Stimulated activated CD8-positive, alpha-beta memory T cell treated with anti-CD3 and anti-CD28 coated beads, Interleukin-15, amount 100 ng/mL, for 4 hours (primary cell): ENCODE data around the gene SORBS1.
"Not testable (repeated sequence)": the region's sequence is repeated elsewhere in the genome, so short reads cannot be mapped to it uniquely, and the experiment has no call there.

Experiments used
- DNase-seq, 2 donors: peaks; one replicate each; pipeline ENCODE4 v3.0.0-alpha.2; 2020; ENCODE audit warnings: low read depth in 2 of 2

SORBS1 gene

DNA sequence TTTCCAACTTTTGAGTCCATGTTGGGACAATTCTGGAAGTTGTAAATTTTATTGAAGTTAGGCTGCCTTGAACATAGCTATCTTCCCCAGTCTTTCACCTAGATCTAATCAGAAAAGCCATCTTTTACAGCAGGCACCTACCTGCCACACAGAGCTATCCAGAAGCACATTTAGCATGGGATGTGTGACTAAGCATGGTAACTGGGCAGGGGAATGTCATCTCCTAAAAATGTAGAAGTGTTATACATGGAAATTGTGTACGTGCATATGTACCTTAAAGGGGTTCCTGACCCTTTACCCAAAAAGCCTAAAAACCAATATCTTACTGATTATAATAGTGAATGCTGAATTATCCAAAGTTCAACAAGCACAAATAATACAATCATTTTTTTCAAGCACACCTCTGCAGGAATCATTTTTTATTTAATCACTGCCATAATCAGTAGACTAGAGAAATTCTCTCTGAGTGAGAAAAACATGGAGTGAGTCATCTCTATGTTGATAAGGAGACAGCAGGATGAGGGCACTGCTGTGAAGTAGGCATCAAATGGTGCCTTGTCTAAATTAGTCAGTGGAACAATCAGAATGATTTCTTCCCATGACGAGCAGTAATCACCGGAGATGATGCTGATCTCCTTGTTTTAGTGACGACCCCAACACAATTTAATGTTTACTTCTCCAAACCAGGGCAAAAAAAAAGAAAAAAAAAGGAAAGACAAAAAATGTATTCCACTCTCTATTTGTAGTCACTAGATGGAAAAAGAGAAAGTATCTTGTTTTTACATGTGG is 75.9 kb downstream of the SORBS1 start:
- DNase-seq, result no peak

DNA sequence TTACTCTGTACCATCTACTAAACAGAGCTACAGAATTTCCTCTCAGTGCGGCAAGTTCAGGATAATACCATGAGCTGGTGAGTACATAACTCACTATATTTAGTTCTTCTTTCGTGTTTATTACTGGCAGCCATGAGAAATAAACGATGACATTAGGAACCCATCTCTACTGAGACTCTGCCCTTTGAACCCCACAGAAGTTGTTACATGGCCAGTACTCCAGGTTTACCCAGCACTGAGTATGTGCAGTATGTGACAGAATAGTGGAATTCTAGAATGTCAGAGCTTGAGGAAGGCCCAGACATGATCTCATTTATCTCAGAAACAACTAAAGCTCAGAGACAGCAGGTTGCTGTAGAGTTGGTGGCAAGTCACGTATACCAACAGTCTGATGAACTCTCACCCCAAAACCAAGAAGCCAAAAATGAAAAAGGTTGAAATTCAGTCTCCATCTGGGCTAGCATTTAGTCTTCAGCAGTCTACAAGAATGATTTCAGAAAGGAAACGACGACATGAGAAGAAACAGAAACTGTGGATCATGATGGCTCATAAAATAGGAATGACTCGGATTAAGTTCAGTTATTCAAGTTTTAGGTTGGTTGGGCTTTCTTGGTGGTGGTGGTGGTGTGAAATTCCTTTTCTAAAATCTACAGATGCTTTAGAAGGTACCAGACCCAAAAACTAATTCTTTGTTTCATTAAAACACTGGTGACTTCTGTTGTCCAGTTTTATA is 78.5 kb downstream of the SORBS1 start:
- DNase-seq, result no peak

DNA sequence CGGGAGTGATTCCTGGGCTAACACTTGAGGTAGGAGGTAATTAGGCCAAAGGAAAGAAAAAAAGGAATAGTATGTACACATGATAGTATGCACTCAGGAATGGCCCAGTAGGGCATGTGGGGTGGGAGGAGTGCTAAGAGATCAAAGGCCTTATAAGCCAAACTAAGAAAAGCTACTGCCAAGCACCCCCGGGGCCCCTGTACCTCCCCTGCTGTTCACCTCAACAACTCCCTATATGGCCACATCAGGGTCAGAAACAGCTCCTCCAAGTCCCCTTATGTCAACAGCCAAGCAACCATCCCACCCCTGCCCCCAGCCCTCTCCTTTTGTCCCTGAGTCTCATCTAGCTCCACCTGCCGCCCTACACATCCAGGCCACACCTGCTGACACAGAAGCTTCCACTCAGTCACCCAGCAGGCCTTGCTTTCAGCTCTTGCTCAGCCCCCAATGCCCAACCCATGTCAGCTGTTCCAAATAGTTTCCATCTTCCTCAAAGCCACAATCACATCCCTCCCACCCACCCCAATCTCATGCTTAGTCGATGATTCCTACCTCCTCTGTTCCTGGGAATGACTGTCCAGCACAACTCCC is 80.2 kb downstream of the SORBS1 start:
- no peak for DNase-seq

- DNase-seq, result no peak
Observed at GRCh38 chr10:95480102-95480900, 80.9 kb downstream of the SORBS1 start.

DNA sequence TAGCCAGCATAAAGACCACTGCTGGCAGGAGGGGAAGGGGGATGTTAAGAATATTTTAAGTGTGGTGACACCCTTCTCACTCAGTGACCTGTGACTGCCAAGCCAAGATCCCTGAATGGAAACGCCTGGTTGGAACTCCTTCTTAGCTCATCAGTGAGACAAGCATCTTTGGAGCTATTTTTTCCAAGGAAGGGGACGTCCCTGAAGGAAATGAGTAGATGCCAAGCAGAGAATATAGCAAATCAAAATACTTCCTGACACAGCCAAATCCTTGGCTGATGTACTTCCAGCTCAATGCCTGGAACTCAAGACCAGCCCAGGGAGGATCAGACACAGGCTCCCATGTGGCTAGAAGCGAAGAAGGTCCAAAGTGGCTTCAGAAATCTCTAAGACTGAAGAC is 82.2 kb downstream of the SORBS1 start:
- no peak for DNase-seq

DNA sequence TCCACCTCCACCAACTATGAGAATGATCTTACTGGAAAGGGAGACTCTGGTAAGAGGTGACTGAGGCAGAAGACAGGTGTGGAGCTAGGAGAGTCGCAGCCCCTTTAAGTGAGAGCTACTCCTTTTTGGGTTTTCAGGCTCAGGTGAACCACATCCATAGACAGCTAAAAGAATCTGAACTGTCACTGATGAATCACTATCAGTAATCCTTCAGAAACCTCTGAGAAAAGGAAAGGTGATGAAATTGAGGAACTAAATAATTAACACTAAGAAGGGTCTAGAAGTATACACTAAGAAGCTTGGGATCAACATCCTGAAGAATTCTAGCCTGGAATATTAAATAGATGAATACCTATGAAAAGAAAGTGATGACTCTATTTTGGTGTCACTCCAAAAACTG is 83.0 kb downstream of the SORBS1 start:
- no peak for DNase-seq

DNA sequence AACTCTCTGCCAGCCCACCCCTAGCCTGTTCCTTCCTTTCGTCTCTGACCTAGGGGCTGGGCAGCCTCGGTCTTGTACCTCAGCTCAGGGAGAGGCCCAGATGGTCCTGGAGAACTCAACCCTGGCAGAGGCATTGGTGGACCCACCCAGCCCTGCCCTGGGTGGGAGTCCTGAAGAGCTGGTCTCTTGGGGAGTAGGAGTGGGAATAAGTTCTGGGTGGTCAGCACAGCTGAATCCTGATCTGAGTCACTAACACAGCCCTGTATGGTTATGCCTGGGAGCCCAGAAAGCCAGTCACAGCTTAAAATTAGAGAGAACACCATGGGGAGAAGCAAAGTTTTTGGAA is 84.0 kb downstream of the SORBS1 start:
- DNase-seq, result no peak

DNA sequence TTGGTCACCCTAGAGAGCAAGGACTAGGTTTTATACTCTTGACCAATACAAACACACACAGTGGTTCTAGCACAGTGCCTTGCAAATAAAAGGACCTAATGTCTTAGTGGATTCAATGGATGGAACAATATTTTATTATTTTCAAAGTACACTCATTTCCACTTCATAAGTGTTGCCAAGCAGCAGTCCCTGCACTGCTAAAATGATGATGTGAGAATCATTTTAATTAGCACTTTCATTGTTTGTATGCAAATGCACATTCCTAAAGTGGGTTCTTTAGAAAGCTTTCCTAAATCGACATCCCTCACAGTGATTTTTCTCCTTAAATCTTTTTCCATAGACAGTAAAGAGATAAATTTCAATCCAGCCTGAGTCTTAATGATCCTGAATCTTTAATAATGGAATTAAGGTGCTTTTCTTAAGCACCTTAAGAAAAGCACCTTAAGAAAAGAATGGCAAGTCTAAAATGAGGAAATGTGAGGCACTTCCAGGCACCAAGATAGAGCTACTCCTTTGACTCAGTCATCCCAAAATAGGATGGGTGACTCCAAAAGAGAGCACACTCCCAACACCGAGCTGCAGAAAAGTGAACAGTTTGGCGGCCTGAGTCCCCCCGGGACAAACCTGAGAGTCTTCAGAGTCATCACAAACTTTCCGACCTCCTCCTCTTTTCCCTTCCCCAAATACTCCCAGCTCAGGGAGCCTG is 84.5 kb downstream of the SORBS1 start:
- DNase-seq, result no peak

DNA sequence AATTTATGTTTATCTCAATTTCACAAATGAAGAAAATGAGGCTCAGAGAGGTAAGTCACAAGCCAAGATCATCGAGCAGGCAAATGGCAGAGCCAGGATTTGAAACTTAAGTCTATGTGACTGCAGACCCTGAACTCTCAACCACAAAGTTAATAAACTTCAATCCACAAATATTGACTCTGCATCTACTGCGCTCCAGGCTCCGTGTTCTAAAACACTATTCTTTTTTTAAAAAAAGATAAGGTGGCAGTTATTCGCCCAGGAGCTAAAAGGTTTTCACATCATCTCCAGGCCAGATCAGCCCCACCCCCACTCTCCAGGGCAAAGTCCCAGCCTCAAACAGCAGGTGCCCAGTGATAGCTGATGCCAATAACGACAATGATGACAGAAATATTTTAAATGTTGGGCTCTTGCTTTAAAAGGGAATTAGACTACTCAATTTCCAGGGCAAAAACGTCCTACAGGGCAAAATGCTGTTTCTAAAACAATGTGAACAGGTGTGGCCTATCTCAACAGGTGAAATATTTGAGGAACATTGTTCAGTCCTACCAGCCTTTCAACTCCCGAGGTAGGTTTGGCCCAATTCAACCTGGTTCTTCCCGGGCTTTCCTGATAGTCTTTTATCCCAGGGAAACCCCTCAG is 85.2 kb downstream of the SORBS1 start:
- no peak for DNase-seq

GRCh38 chr10:95475003-95475383 is 86.2 kb downstream of the SORBS1 start:
- no peak for DNase-seq

DNA sequence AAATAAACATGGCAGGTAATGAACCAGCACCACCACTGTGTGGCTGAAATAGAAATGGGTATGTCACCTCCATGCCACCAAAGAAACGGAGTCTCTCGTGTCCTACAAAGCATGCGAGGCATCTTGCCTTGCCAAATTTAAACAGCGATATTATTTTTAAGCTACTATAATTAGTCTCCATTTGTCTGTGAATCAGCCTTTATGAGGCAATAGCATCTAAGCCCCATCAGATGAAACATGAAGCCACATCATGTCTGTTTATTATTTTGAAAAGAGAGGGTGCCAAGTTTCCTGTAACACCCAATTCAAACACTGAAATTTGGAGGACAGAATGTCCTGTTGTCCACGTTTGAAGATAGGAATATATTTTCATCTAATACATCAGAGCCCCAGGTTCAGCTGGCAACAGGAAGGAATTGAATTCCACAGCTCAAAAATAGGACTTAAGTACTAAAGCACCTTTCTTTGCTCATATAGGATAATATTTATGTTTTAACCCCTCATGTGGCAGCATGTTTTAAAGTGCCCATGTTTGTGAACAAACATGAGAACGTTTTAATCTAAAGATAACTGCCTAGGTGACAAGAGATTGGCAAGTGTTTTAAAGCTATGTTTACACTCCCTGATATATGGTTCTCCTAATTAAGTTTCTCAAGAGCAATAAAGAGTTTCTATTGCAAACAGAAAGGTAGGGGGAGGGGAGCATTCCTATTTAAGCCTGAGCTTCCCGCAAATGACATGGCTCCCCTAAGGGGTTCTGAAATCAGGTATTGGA is 86.8 kb downstream of the SORBS1 start:
- DNase-seq, result no peak

GRCh38 chr10:95472304-95473088 is 88.7 kb downstream of the SORBS1 start:
- no peak for DNase-seq

DNA sequence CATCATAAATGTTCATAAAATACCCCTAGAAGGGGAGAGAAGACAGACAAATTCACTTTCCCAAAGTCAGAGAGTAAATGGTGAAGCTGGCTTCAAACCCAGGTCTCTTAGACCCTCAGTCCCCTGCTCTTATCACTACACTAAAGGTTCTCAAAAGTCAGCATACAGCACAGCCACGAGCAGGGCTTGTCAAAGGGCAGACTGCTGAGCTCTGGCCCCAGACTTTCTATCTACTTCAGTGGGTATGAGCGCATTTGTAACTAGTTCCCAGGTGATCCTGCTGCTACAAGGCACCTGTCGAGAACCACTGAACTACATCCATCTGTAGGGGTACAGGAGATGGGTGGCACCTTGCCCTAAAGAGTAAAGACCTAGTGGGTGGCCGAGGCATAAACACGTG is 91.5 kb downstream of the SORBS1 start:
- no peak for DNase-seq

GRCh38 chr10:95469251-95469650 is 91.9 kb downstream of the SORBS1 start:
- no peak for DNase-seq

DNA sequence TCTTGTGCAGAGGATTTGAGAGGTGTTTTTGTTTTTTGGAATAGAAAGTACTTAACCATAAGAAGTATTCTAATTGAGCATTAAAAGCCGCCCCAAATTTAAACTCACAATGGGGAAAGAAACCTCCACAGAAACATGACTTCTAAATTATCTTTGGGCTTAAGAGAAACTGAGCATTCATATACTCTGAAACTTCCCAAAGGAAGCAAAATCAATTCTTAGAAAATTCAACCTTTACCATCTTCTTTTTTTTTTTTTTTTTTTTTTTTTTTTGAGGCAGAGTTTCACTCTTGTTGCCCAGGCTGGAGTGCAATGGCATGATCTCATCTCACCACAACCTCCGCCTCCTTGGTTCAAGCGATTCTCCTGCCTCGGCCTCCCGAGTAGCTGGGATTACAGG is 93.5 kb downstream of the SORBS1 start:
- not testable (repeated sequence) for DNase-seq

DNA sequence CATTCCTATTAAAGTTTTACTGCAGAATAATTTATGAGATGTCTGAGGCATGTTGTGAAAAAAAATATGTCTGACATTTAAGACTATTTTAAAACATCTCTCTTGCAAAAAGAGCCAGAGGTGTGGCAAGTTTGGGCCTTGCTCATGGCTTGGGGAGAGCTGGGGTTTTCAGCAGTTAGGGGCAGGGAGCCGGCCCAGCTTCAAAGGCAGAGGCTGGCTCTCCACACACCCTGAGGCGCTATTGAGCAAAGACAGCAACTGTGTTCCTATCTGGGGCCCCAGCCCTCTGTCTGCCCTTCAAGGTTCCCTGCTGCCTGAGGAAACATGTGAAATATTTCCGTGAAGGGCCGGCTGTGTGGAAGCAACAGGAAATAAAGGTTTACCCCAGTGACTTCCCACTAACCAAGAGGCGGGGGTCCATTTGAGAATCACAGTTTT is 94.0 kb downstream of the SORBS1 start:
- no peak for DNase-seq

- DNase-seq, result no peak
Observed at GRCh38 chr10:95466436-95466835, 94.7 kb downstream of the SORBS1 start.

DNA sequence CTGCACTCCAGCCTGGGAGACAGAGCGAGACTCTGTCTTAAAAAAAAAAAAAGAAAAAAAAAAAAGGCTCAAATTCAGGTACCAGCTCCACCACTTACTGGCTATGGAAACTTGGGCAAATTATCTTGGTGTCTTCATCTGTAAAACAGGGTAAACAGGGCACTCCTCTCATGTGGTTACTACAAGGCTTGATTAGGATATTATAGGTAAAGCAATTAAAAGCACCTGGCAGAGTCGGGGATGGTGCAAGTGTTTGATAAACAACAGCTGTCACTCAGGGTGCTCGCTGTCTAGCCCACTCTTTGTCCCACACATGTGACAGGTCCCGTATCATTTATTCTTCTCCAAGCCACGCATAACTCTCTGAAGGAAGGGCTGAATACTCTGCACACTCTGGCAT is 96.9 kb downstream of the SORBS1 start:
- DNase-seq, result no peak
